ENCODE data around the gene ABCA12. TPM values are rescaled to one million over a fixed set of nuclear protein-coding genes. Genes with fewer than 3 reads are reported as not detected.

ABCA12 gene
- total RNA-seq, 1 donor from 2014 or later: 0.17 TPM

GRCh38 chr2:214881647-214882202 lies 256.7 kb downstream of the ABCA12 start:
- no peaks in the 10 kb centered on the region for H3K9me3 ChIP-seq (ENCODE audit: low read depth)
- TF ChIP-seq EZH2 (IDR thresholded peaks at IDR 0.05) (no peak), CTCF (IDR thresholded peaks at IDR 0.05) (no peak), EZH2phosphoT487 (IDR thresholded peaks at IDR 0.05) (no peak)
- no peak overlapping the region for H3K27ac Mint-ChIP-seq
- H3K27me3 ChIP-seq: no peaks in the 10 kb centered on the region
- H3F3A ChIP-seq (ENCODE audit: low read depth): no peaks in the 10 kb centered on the region
- H3K4me1 Mint-ChIP-seq: no peaks in the 10 kb centered on the region
- no peaks in the 10 kb centered on the region for H4K20me1 ChIP-seq (ENCODE audit: low read depth)
- no peak overlapping the region for H3K9ac ChIP-seq
- no peaks in the 10 kb centered on the region for H3K36me3 ChIP-seq
- H3K4me3 ChIP-seq: no peak overlapping the region
- no peaks in the 10 kb centered on the region for H3K79me2 ChIP-seq (ENCODE audit: low read depth)
- no peak overlapping the region for H3K4me3 Mint-ChIP-seq
- no peaks in the 10 kb centered on the region for H3K9me3 Mint-ChIP-seq
- no peaks in the 10 kb centered on the region for H3K36me3 Mint-ChIP-seq
- no peak overlapping the region for H3K4me2 ChIP-seq
- no peak overlapping the region for H3K27ac ChIP-seq
- H2AFZ ChIP-seq (replicated peaks): peak overlapping the region; percentile 72
- peaks cover 2% of the 10 kb centered on the region for H3K27me3 Mint-ChIP-seq (ENCODE audit: insufficient read depth, low read depth)
- no peaks in the 10 kb centered on the region for H3K4me1 ChIP-seq
- no peak for DNase-seq (ENCODE audit: low spot score)

Other genes starting within 250 kb of the ABCA12 start
- gene ATIC, start 173.4 kb upstream of the ABCA12 start, total RNA-seq (ENCODE audit: low replicate concordance): 23.9 and 43.2 TPM in 2 replicates